Endothelial cell of umbilical vein (primary cell): ENCODE results near the gene RPL9.

Experiments
- CTCF ChIP-seq, 2 donors: IDR thresholded peaks; 1 replicate in 1 of 2; 2 replicates in 1 of 2; pipeline ENCODE4 v1.5.1; 2011; ENCODE audit warnings: low read length in 2 of 2, mild to moderate bottlenecking in 2 of 2, moderate library complexity in 2 of 2, control low read depth in 1 of 2, inconsistent platforms in 1 of 2, low read depth in 1 of 2; ENCODE audit not compliant: insufficient read depth in 1 of 2; ENCODE audit errors: extremely low read depth in 1 of 2
- EZH2 ChIP-seq: IDR thresholded peaks from 2 replicates; pipeline ENCODE4 v1.6.1; 2012; ENCODE audit warnings: borderline replicate concordance, low read depth, mild to moderate bottlenecking, moderate library complexity, low read length, inconsistent platforms; ENCODE audit not compliant: severe bottlenecking
- FOS ChIP-seq: IDR thresholded peaks from 2 replicates; pipeline ENCODE4 v1.6.1; 2011; ENCODE audit warnings: mild to moderate bottlenecking, low read length, moderate library complexity, borderline replicate concordance; ENCODE audit not compliant: insufficient read depth
- JUN ChIP-seq: IDR thresholded peaks from 2 replicates; pipeline ENCODE4 v1.6.1; 2011; ENCODE audit warnings: borderline replicate concordance, low read depth; ENCODE audit not compliant: insufficient read length, insufficient read depth
- MAX ChIP-seq: IDR thresholded peaks from 2 replicates; pipeline ENCODE4 v1.6.1; 2011; ENCODE audit not compliant: insufficient read depth, insufficient read length
- MYC ChIP-seq: IDR thresholded peaks from one replicate; pipeline ENCODE4 v1.6.1; 2011; ENCODE audit warnings: mild to moderate bottlenecking, low read depth, low read length
- POLR2A ChIP-seq: IDR thresholded peaks from 2 replicates; pipeline ENCODE4 v1.6.1; 2012; ENCODE audit warnings: low read depth, mild to moderate bottlenecking, control low read depth, low read length
- POLR2AphosphoS5 ChIP-seq: IDR thresholded peaks from 2 replicates; pipeline ENCODE4 v1.6.1; 2012; ENCODE audit warnings: low read depth, mild to moderate bottlenecking, control low read depth, low read length, moderate library complexity; ENCODE audit not compliant: insufficient read depth

- TF ChIP-seq POLR2A (no peak), CTCF (IDR thresholded peaks at IDR 0.05; ENCODE audit: extremely low read depth in 1 of 2, insufficient read depth in 1 of 2, low read depth in 1 of 2, low read length in 2 of 2) (no peak), POLR2AphosphoS5 (no peak), MYC (no peak), MAX (no peak), FOS (no peak), EZH2 (no peak), JUN (no peak)
These were observed 39.4 kb upstream of the RPL9 start for GRCh38 chr4:39497909-39498726.
